ENCODE results near the gene LPIN2. TPM values are rescaled to one million over a fixed set of nuclear protein-coding genes. Genes with fewer than 3 reads are reported as not detected.

The LPIN2 gene
- total and polyA plus RNA-seq, 4 donors = 58.6 to 284 (median 103) TPM

- no peak for DNase-seq (ENCODE audit: low spot score)
- Histone ChIP-seq H3K9ac (ENCODE audit: low read depth in 1 of 2, low read length in 2 of 2) (no peak overlapping the region), H3K4me3 (ENCODE audit: low read depth in 1 of 3, low read length in 3 of 3) (no peak overlapping the region), H3K27me3 (ENCODE audit: control insufficient read depth in 4 of 4, insufficient read depth in 4 of 4, low read length in 3 of 4) (no peaks in the 10 kb centered on the region), H3K36me3 (ENCODE audit: control insufficient read depth in 4 of 4, insufficient read depth in 3 of 4, low read depth in 1 of 4, low read length in 3 of 4) (no peaks in the 10 kb centered on the region), H3K4me1 (ENCODE audit: control insufficient read depth in 4 of 4, insufficient read depth in 4 of 4, low read length in 3 of 4) (peaks cover 5 to 25% (median 8%) of the 10 kb centered on the region in 4 donors), H3K9me3 (ENCODE audit: control insufficient read depth in 4 of 4, low read length in 3 of 4) (no peaks in the 10 kb centered on the region), H3K27ac (ENCODE audit: low read depth in 1 of 2, low read length in 2 of 2) (peak overlapping the region; percentile 50 to 91)
- TF ChIP-seq JUND (IDR thresholded peaks at IDR 0.05) (no peak), HNF4A (conservative IDR thresholded peaks at IDR 0.05) (no peak), EGR1 (IDR thresholded peaks at IDR 0.05; ENCODE audit: low read depth in 2 of 2) (no peak)
- whole genome bisulfite sequencing = 75% methylated on average over 3 of the region's 3 CpGs
These were observed 3.8 kb upstream of the LPIN2 start for GRCh38 chr18:3016585-3017297.

GRCh38 chr18:3015851-3016250, 2.9 kb upstream of the LPIN2 start:
- H3K36me3 ChIP-seq (ENCODE audit: control insufficient read depth in 4 of 4, insufficient read depth in 3 of 4, low read depth in 1 of 4, low read length in 3 of 4) = no peaks in the 10 kb centered on the region
- no peaks in the 10 kb centered on the region for H3K27me3 ChIP-seq (ENCODE audit: control insufficient read depth in 4 of 4, insufficient read depth in 4 of 4, low read length in 3 of 4)
- 91% methylated on average over 4 of the region's 4 CpGs for WGBS
- H3K4me1 ChIP-seq (ENCODE audit: control insufficient read depth in 4 of 4, insufficient read depth in 4 of 4, low read length in 3 of 4) = peaks cover 5 to 31% (median 11%) of the 10 kb centered on the region in 4 donors
- H3K4me3 ChIP-seq (ENCODE audit: low read depth in 1 of 3, low read length in 3 of 3) = no peak overlapping the region
- no peak overlapping the region for H3K9ac ChIP-seq (ENCODE audit: low read depth in 1 of 2, low read length in 2 of 2)
- TF ChIP-seq MAX (IDR thresholded peaks at IDR 0.05) (no peak), NR2F2 (IDR thresholded peaks at IDR 0.05) (no peak), GABPA (IDR thresholded peaks at IDR 0.05 in 1 of 2, conservative IDR thresholded peaks at IDR 0.05 in 1 of 2) (no peak), HNF4G (IDR thresholded peaks at IDR 0.05) (no peak), RAD21 (IDR thresholded peaks at IDR 0.05) (no peak), JUND (IDR thresholded peaks at IDR 0.05) (no peak), TAF1 (conservative IDR thresholded peaks at IDR 0.05) (no peak), REST (IDR thresholded peaks at IDR 0.05) (no peak), YY1 (IDR thresholded peaks at IDR 0.05) (no peak), SP1 (IDR thresholded peaks at IDR 0.05) (no peak), EGR1 (IDR thresholded peaks at IDR 0.05; ENCODE audit: low read depth in 2 of 2) (no peak), ATF3 (IDR thresholded peaks at IDR 0.05) (no peak), FOXA2 (IDR thresholded peaks at IDR 0.05) (no peak), ZBTB33 (IDR thresholded peaks at IDR 0.05) (no peak), HNF4A (conservative IDR thresholded peaks at IDR 0.05) (no peak), CTCF (IDR thresholded peaks at IDR 0.05; ENCODE audit: low read depth, low read length, missing input control) (no peak), RXRA (IDR thresholded peaks at IDR 0.05) (no peak), FOXA1 (IDR thresholded peaks at IDR 0.05) (no peak)
- no peaks in the 10 kb centered on the region for H3K9me3 ChIP-seq (ENCODE audit: control insufficient read depth in 4 of 4, low read length in 3 of 4)
- peak overlapping the region; percentile 13 to 91 for H3K27ac ChIP-seq (ENCODE audit: low read depth in 1 of 2, low read length in 2 of 2)
- no peak for DNase-seq (ENCODE audit: low spot score)
